Activated CD8-positive, alpha-beta memory T cell treated with anti-CD3 and anti-CD28 coated beads, Interleukin-2, amount 50 U/mL, for 24 hours (primary cell): Measurements from ENCODE around the gene TMEM222.
"Not testable (repeated sequence)": the region's sequence is repeated elsewhere in the genome, so short reads cannot be mapped to it uniquely, and the experiment has no call there.

ENCODE experiments used
- DNase-seq: peaks from one replicate; pipeline ENCODE4 v3.0.0-alpha.2; 2020; ENCODE audit errors: extremely low read depth

Gene TMEM222

DNA sequence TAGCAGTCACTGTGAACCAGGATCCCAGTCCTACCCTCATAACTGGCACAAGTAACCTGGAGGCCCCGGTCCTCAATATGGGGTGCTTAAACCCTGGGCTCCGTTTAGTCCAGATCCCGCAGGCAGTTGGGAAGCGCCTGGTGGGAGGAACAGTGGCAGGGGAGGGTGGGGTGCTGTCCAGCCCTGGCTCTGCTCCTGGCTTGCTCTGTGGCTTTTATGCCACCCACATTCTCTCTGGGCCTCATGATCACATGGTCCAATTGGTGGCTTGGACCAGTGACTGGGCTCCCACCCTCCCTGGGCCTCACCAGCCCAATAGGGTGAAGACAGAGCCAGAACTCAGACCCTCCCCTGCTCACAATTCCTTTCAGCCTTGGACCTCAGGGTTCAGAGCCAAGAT is 58.3 kb downstream of the TMEM222 start:
- no peak for DNase-seq

DNA sequence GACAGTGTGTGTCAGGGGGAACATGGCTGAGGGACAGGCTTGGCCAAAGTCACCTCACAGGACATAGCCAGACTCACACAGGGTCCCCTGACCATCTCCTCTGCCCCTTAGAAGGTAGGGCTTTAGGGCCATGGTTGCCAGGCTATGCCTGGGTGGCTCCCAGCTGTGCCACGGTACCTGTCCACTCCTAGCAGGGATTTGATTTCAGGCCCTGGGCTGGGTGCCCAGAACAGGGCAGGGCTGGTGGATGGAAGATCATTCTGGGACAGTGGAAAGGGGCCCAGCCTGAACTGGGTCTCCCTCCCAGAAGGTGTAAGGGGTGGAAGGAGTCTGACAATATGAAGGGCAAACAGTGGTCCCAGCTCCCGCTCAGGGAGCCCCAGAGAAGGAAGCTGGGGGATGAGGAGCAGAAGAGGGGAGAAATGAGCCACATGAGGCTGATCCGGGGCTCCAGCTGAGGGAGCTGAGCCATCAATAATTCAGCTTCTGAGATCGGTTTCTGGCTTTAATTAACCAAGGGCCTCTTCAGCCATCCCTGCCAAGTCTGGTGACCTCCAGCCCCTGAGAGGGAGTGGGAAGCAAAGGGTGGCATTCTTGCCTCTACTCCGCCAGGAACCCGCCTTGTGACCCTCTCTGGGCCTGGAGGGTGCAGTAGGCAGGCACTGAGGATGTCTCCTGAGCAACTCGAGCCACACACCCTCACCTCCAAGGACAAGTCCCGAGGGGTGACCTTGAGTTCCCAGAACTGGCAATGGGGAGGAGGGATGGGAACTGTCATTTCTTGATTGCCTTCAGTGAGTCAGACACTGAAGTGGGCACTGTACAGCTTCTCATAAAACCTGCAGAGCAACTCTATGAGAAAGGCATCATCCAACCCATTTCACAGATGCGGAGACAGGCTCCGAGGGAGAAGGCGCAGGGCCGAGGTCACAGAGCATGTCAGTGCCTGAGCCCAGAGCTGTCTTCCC is 59.1 kb downstream of the TMEM222 start:
- no peak for DNase-seq

DNA sequence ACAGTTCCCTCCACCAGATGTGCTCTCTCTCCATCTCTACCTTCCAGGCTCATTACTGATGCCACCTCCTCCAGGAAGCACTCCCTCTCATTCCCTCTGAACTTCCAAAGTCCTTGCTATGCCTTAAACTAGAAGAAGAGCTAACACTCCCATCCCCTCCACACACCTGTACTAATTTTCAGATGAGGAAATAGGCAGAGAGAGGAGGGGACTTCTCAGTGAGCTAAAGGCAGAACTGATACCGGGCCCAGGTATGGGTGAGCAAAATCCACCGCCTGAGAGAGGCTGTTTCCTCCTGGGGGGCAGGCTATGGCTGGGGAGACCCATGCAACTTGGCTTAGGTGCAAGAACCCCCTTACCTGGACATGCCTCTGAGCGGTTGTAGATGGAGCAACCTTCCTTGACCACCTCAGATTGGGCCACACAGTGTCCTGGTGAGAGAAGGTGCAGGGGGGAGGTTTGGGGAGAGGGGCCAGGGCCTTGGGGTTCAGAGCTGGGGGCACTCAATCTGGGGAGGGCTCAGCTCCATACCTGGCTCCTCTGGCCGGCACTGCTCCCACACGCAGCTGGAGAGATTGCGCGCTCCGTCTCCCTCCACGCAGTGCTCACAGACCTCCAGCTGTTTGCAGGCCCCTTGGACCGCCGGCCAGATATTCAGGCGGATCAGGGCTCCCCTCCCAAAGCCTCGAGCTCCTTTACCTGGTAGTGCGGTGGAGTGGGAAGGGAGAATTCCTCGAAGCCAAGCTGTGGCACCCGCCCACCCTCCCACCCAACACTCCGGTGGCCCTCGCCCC is 60.2 kb downstream of the TMEM222 start:
- DNase-seq, result no peak

DNA sequence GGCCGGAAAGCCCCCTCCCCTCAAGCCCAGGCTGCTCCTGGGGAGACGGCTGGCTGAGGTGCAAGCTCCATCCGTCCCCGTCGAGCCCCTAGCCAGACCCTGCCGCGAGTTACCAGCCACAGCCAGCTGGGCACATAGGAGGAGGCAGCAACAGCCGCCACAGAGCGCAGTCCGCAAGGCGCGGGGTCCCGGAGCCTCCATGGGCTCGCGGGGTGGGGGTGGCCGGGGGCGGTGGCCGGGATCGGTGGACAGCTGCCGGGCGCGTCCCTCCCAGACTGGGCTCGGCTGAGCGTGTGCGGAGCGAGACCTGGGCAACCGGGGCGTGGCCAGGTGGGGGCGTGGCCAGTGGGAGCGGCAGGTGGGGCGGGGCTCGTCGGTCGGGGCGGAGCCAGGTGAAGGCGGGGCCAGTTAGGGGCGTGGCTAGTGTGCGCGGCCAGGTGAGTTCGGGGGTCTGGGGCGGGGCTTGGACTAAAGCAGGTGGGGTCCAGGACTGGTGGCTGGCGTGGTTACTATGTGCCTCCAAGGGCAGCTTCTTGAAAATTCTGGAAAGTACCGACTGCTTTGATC is 61.2 kb downstream of the TMEM222 start, which contains the start of gene CD164L2:
Gene CD164L2 (minus strand): TSS at position 295 of the 567 bp plus-strand sequence. CDS start 94 bp downstream, at position 201.
- DNase-seq, result no peak

DNA sequence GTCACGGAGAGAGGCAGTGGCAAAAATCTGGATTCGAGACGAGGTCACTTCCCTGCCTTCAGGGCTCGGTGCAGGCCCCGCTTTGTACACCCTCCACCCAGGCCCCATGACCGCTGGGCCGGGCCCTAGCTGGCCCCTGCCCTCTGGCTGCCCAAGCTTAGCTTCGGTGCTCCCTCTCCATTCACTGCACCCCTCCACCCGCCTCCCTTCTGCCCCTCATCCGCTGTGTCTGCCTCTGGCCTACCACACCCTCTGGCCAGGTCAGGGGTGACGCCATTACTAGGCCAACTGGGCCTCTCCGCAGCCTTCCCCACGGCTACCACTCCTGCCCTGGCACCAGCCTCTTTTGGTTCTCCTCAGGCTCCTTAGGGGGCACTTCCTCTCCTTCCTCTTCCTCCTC is 61.7 kb downstream of the TMEM222 start:
- DNase-seq, result no peak

DNA sequence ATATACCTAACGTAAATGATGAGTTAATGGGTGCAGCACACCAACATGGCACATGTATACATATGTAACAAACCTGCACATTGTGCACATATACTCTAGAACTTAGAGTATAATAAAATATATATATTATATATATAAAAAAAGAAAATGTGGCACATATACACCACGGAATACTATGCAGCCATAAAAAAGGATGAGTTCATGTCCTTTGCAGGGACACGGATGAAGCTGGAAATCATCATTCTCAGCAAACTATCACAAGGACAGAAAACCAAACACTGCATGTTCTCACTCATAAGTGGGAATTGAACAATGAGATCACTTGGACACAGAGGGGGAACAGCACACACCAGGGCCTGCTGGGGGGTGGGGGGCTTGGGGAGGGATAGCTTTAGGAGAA is 62.8 kb downstream of the TMEM222 start:
- not testable (repeated sequence) for DNase-seq
